GM18498 (cell line): ENCODE measurements around the gene COA7.
"Not testable (repeated sequence)": the region's sequence is repeated elsewhere in the genome, so short reads cannot be mapped to it uniquely, and the experiment has no call there.

Experiments used
- ATAC-seq: cut with Tn5 transposase; IDR thresholded peaks from one replicate; pipeline ENCODE4 v1.9.1; 2021; ENCODE audit warnings: mild to moderate bottlenecking, moderate library complexity; ENCODE audit not compliant: unreplicated experiment

The COA7 gene

DNA sequence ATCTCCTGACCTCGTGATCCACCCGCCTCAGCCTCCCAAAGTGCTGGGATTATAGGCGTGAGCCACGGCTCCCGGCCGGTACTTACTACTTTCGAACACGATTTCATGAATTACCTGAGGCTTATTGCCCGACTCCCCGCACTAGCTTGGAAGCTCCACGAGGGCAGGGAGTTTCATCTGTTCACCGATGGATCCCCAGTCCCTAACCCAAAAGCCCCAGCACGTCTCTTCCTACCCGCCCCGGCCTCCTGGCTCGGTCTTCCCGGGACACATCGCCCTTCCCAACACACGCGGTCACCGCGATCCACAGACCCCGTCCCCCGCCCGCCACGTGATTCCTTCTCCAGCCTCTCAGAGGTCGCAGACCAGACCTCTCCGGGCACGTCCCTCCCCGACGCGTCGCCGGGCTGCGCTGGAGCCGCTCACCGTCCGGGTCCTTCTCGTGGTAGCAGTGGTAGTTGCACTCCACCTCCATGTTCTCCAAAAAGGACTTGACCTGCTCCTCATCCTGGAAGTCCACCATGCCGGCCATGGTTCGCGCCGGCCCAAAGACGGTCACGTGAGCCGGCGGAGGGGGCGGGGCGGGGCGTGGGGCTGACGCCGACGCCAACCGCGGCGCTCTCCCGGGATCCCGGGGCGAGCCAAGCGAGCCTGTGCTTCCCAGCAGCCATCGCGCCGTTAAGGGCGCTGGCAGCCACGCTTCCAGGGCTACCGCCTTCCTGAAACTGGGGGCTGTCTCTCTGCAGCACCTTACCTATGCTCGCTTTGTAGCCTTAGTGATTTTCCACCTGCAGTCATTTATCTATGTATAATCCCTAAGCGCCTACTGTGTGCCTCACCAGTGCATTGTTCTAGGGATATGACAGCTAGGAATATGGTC is at the start of gene COA7:
COA7 (minus strand) TSS at position 553 of the 880 bp plus-strand sequence; CDS start at position 532, 21 bp downstream.
- peak; percentile 49 for ATAC-seq

- ATAC-seq: no peak
Measured at GRCh38 chr1:52747450-52747849, 49.3 kb upstream of the COA7 start.

GRCh38 chr1:52746189-52746588 is 48.0 kb upstream of the COA7 start:
- ATAC-seq: no peak

GRCh38 chr1:52741259-52741658 is 43.1 kb upstream of the COA7 start:
- no peak for ATAC-seq

GRCh38 chr1:52739699-52740467 is 41.7 kb upstream of the COA7 start:
- ATAC-seq: no peak

DNA sequence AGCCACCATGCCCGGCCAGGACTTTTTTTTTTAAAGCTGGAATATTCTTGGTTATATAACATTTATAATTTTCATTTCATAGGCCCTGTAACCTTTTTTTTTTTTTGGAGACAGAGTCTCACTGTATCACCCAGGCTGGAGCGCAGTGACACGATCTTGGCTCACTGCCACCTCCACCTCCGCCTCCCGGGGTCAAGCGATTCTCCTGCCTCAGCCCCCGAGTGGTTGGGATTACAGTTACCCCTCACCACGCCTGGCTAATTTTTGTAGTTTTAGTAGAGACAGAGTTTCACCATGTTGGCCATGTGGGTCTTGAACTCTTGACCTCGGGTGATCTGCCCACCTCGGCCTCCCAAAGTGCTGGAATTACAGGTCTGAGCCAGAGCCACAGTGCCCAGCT is 40.7 kb upstream of the COA7 start:
- ATAC-seq: no peak

GRCh38 chr1:52738148-52738547 is 40.0 kb upstream of the COA7 start:
- no peak for ATAC-seq

DNA sequence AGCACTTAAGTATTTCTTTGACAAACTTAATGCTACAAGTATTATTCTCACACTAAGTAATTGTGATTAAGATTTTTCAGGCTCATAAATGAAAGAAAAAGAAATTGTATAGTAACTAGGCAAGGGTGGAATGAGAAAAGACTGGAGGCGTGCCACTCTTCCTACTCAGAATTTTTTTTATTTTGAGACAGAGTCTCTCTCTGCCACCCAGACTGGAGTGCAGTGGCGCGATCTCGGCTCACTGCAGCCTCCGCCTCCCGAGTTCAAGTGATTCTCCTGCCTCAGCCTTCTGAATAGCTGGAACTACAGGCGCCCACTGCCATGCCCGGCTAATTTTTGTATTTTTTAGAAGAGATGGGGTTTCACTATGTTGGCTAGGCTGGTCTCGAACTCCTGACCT is 37.2 kb upstream of the COA7 start:
- not testable (repeated sequence) for ATAC-seq

- no peak for ATAC-seq
Measured at GRCh38 chr1:52733368-52733767, 35.2 kb upstream of the COA7 start.

- no peak for ATAC-seq
Measured at GRCh38 chr1:52727956-52728656, 30.0 kb upstream of the COA7 start.

GRCh38 chr1:52727114-52727586 is 29.0 kb upstream of the COA7 start:
- ATAC-seq: no peak

- ATAC-seq: peak; percentile 95
Measured at GRCh38 chr1:52726265-52727113, 28.3 kb upstream of the COA7 start, which contains the start of gene ZYG11B. ZYG11B (plus strand) TSS chr1:52726453; CDS start chr1:52726654, 201 bp downstream.

DNA sequence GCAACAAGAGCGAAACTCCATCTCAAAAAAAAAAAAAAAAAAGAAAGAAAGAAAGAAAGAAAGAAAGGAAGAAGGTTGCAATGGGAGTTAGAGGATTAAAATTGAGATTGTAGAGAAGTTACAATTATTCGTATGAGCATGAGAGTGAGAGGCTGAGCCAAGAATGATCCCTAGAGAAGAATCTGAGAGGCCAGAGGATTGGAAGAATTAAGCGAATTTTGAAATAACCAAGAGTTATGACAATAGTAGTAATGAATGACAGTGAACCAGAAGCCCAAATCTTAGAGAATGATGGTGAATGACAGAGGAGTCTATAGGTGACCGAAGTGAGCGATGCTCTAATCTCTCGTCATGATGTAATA is 27.7 kb upstream of the COA7 start:
- no peak for ATAC-seq

GRCh38 chr1:52723260-52723659 is 25.1 kb upstream of the COA7 start:
- ATAC-seq: no peak

DNA sequence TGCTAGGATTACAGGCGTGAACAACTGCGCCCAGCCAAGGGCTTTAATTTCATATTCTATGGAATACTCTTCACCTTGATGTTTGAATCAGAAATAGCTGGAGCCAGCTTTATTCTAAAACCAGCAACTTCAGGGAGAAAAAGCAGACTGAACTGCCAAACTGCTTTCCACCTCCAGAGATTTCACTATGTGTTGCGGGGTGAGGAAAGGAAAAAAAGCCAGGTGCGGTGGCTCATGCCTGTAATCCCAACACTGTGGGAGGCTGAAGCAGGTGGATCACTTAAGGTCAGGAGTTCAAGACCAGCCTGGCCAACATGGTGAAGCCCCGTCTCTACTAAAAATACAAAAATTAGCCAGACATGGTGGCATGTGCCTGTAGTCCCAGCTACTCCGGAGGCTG is 17.1 kb upstream of the COA7 start:
- ATAC-seq: not testable (repeated sequence)

DNA sequence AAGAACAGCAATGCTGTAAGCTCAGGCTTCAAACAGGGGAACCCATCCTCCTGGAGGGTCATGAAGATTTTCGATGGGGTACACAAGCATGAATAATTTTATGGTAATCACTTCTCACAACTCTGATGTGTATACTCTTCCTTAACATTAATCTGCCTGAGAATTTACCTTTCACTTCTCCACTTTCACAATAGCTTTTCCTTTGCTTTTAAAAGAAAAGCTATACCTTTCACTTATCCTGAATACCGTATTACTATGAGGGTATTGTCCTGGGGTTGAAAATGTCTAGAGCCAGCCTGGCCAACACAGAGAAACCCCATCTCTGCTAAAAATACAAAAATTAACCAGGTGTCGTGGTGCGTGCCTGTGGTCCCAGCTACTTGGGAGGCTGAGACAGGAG is 15.4 kb upstream of the COA7 start:
- ATAC-seq: no peak

- ATAC-seq: no peak
Measured at GRCh38 chr1:52709016-52709415, 10.9 kb upstream of the COA7 start.

DNA sequence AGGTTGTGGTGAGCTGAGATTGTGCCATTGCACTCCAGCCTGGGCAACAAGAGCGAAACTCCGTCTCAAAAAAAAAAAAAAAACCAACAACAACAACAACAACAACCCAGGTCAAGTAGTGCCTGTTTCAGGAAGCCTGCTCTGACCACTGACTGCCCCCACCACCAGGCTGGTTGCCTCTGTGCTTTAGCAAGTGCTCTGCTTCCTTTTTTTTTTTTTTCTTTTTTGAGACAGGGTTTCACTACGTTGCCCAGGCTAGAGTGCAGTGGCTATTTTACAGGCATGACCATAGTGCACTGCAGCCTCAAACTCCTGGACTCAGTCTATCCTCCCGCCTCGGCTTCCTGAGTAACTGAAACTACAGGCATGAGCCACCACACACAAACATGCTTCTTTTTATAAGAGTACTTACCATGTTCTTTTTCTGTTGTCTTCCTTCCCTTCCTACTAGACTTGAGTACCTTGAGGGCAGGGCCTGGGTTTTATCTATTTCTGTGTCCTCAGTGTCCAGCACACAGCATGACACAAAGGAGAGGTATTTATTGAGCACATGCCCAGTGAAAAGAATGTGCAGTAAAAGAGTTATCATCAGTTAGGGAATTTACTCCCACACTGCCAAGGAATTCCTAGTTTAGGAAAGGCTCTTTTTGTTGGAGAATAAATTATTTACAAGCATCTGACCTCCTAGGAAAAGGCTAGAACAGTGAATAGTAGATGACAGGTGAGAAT is 9.9 kb upstream of the COA7 start:
- no peak for ATAC-seq
